Karpas-422 (cell line): ENCODE data around the gene FBXO33. TPM values are rescaled to one million over a fixed set of nuclear protein-coding genes. Genes with fewer than 3 reads are reported as not detected.

Experiments
- DNase-seq: peaks from one replicate; pipeline ENCODE4 v3.0.0-alpha.2; 2015
- H2AFZ ChIP-seq: fragments of 200-600 bp; sonication (generic); 2 replicates; pipeline ENCODE4 v1.6.1; 2014; ENCODE audit warnings: antibody characterized with exemption, low read length, mixed read lengths
- H3K27ac ChIP-seq: fragments of 200-600 bp; sonication (generic); 2 replicates; pipeline ENCODE4 v1.5.1; 2014; ENCODE audit warnings: mild to moderate bottlenecking, low read length, moderate library complexity
- H3K27me3 ChIP-seq: fragments of 200-600 bp; sonication (generic); 2 replicates; pipeline ENCODE4 v1.6.1; 2014; ENCODE audit warnings: low read length, mixed read lengths
- H3K36me3 ChIP-seq: fragments of 200-600 bp; sonication (generic); 2 replicates; pipeline ENCODE4 v1.6.1; 2014; ENCODE audit warnings: low read length, mixed read lengths; ENCODE audit not compliant: insufficient read depth
- H3K4me1 ChIP-seq: fragments of 200-600 bp; sonication (generic); 2 replicates; pipeline ENCODE4 v1.6.1; 2014; ENCODE audit warnings: mild to moderate bottlenecking, low read length, mixed read lengths
- H3K4me2 ChIP-seq: fragments of 200-600 bp; sonication (generic); 2 replicates; pipeline ENCODE4 v1.6.1; 2014; ENCODE audit warnings: low read length, low read depth, mild to moderate bottlenecking; ENCODE audit not compliant: poor library complexity, severe bottlenecking
- H3K4me3 ChIP-seq: fragments of 200-600 bp; sonication (generic); 2 replicates; pipeline ENCODE4 v1.5.1; 2014; ENCODE audit warnings: mild to moderate bottlenecking, antibody characterized with exemption, low read length, mixed read lengths
- H3K79me2 ChIP-seq: fragments of 200-600 bp; sonication (generic); 2 replicates; pipeline ENCODE4 v1.6.1; 2014; ENCODE audit warnings: mild to moderate bottlenecking, low read length, mixed read lengths
- H3K9ac ChIP-seq: fragments of 200-600 bp; sonication (generic); 2 replicates; pipeline ENCODE4 v1.6.0; 2014; ENCODE audit warnings: low read length
- H3K9me2 ChIP-seq: fragments of 200-600 bp; sonication (generic), shearing (Covaris generic); replicated peaks from 2 replicates; pipeline ENCODE4 v1.6.0; 2014; ENCODE audit warnings: mild to moderate bottlenecking, low read length, moderate library complexity; ENCODE audit not compliant: insufficient read depth
- H3K9me3 ChIP-seq: fragments of 300-700, 200-600 bp; sonication (generic); 2 replicates; pipeline ENCODE4 v1.6.1; 2014; ENCODE audit warnings: low read length, mixed read lengths
- H4K20me1 ChIP-seq: fragments of 200-600 bp; sonication (generic); 2 replicates; pipeline ENCODE4 v1.6.1; 2014; ENCODE audit warnings: mild to moderate bottlenecking, antibody characterized with exemption, low read length, low read depth; ENCODE audit not compliant: insufficient read depth
- total RNA-seq: library from RNA; depleted of rRNA; stranded (reverse); fragments of >200 nt; shearing (Covaris generic); gene quantifications from 2 replicates; pipeline ENCODE4 v1.2.3, GENCODE V29; 2014; ENCODE audit warnings: low replicate concordance; rRNA removed

FBXO33 gene
- 35.3 and 63.7 TPM in 2 replicates for total RNA-seq

- Histone ChIP-seq H3K36me3 (no peaks in the 10 kb centered on the region), H3K4me2 (peak within 1 kb of the TSS; percentile 87), H3K9ac (peak within 1 kb of the TSS; percentile 90), H3K4me1 (peaks cover 40% of the 10 kb centered on the region), H3K4me3 (peak within 1 kb of the TSS; percentile 89), H3K27me3 (no peaks in the 10 kb centered on the region), H3K27ac (peak within 1 kb of the TSS; percentile 87), H3K9me2 (no peaks in the 10 kb centered on the region), H3K9me3 (no peaks in the 10 kb centered on the region), H2AFZ (peak within 1 kb of the TSS; percentile 92), H4K20me1 (no peaks in the 10 kb centered on the region; the same call in 1 of the 2 replicates), H3K79me2 (peaks cover 45% of the 10 kb centered on the region)
- peak; percentile 99 for DNase-seq
These were observed at the start of gene FBXO33 for GRCh38 chr14:39432179-39432618. Gene FBXO33 (minus strand): TSS chr14:39432433. CDS start chr14:39432162, 271 bp downstream.

- H3K9ac ChIP-seq, result no peak overlapping the region
- no peaks in the 10 kb centered on the region for H3K27me3 ChIP-seq
- H3K4me2 ChIP-seq, result no peak overlapping the region
- H3K9me2 ChIP-seq, result no peaks in the 10 kb centered on the region
- H3K4me3 ChIP-seq, result no peak overlapping the region
- H3K27ac ChIP-seq, result no peak overlapping the region
- H2AFZ ChIP-seq, result no peak overlapping the region
- H3K4me1 ChIP-seq, result no peaks in the 10 kb centered on the region
- DNase-seq, result no peak
- no peaks in the 10 kb centered on the region for H3K36me3 ChIP-seq
- no peaks in the 10 kb centered on the region for H4K20me1 ChIP-seq
- no peaks in the 10 kb centered on the region for H3K79me2 ChIP-seq
- no peaks in the 10 kb centered on the region for H3K9me3 ChIP-seq
These were observed 42.2 kb upstream of the FBXO33 start for GRCh38 chr14:39474416-39474911.

- no peaks in the 10 kb centered on the region for H3K79me2 ChIP-seq
- no peak overlapping the region for H3K4me3 ChIP-seq
- H3K27ac ChIP-seq, result no peak overlapping the region
- no peaks in the 10 kb centered on the region for H3K27me3 ChIP-seq
- H3K9me3 ChIP-seq, result no peaks in the 10 kb centered on the region
- H3K9ac ChIP-seq, result no peak overlapping the region
- no peak overlapping the region for H3K4me2 ChIP-seq
- no peak overlapping the region for H2AFZ ChIP-seq
- peaks cover 3% of the 10 kb centered on the region; the same call in 1 of the 2 replicates for H3K4me1 ChIP-seq
- DNase-seq, result no peak
- H3K9me2 ChIP-seq, result no peaks in the 10 kb centered on the region
- no peaks in the 10 kb centered on the region for H3K36me3 ChIP-seq
- H4K20me1 ChIP-seq, result no peaks in the 10 kb centered on the region
These were observed 39.8 kb upstream of the FBXO33 start for GRCh38 chr14:39472078-39472477.

- H3K4me3 ChIP-seq, result no peak overlapping the region
These were observed 37.0 kb upstream of the FBXO33 start for GRCh38 chr14:39469094-39469710.

GRCh38 chr14:39467889-39468524, 35.8 kb upstream of the FBXO33 start:
- peaks cover 3% of the 10 kb centered on the region; the same call in 1 of the 2 replicates for H3K4me1 ChIP-seq
- H3K27me3 ChIP-seq, result no peaks in the 10 kb centered on the region
- H3K27ac ChIP-seq, result no peak overlapping the region
- H3K36me3 ChIP-seq, result no peaks in the 10 kb centered on the region
- no peak overlapping the region for H3K4me2 ChIP-seq
- DNase-seq, result peak; percentile 80
- H2AFZ ChIP-seq, result no peak overlapping the region
- no peaks in the 10 kb centered on the region for H4K20me1 ChIP-seq
- no peak overlapping the region for H3K9ac ChIP-seq
- no peaks in the 10 kb centered on the region for H3K9me3 ChIP-seq
- H3K79me2 ChIP-seq, result no peaks in the 10 kb centered on the region
- no peak overlapping the region for H3K4me3 ChIP-seq
- H3K9me2 ChIP-seq, result no peaks in the 10 kb centered on the region

More at GRCh38 chr14:39469094-39469710, 37.0 kb upstream of the FBXO33 start:
- Histone ChIP-seq H3K9ac (no peak overlapping the region), H3K4me1 (peaks cover 3% of the 10 kb centered on the region; the same call in 1 of the 2 replicates), H3K9me2 (no peaks in the 10 kb centered on the region), H4K20me1 (no peaks in the 10 kb centered on the region), H3K9me3 (no peaks in the 10 kb centered on the region), H3K4me2 (no peak overlapping the region), H3K36me3 (no peaks in the 10 kb centered on the region), H3K27ac (no peak overlapping the region), H2AFZ (no peak overlapping the region), H3K27me3 (no peaks in the 10 kb centered on the region), H3K79me2 (no peaks in the 10 kb centered on the region)
- peak; percentile 87 for DNase-seq

GRCh38 chr14:39459795-39460478, 27.7 kb upstream of the FBXO33 start:
- H3K27ac ChIP-seq, result no peak overlapping the region
- no peaks in the 10 kb centered on the region for H3K27me3 ChIP-seq
- H4K20me1 ChIP-seq, result no peaks in the 10 kb centered on the region
- H3K9me2 ChIP-seq, result no peaks in the 10 kb centered on the region
- H2AFZ ChIP-seq, result no peak overlapping the region
- no peaks in the 10 kb centered on the region for H3K9me3 ChIP-seq
- H3K4me1 ChIP-seq, result no peaks in the 10 kb centered on the region
- no peak for DNase-seq
- no peaks in the 10 kb centered on the region for H3K36me3 ChIP-seq
- H3K79me2 ChIP-seq, result no peaks in the 10 kb centered on the region
- H3K4me2 ChIP-seq, result no peak overlapping the region
- no peak overlapping the region for H3K4me3 ChIP-seq
- no peak overlapping the region for H3K9ac ChIP-seq

- H4K20me1 ChIP-seq, result no peaks in the 10 kb centered on the region
- H3K9me2 ChIP-seq, result no peaks in the 10 kb centered on the region
- H3K79me2 ChIP-seq, result no peaks in the 10 kb centered on the region
- H3K4me2 ChIP-seq, result no peak overlapping the region
- no peaks in the 10 kb centered on the region for H3K27me3 ChIP-seq
- no peak for DNase-seq
- no peaks in the 10 kb centered on the region for H3K4me1 ChIP-seq
- H3K36me3 ChIP-seq, result no peaks in the 10 kb centered on the region
- no peak overlapping the region for H2AFZ ChIP-seq
- no peak overlapping the region for H3K4me3 ChIP-seq
- H3K9me3 ChIP-seq, result no peaks in the 10 kb centered on the region
- no peak overlapping the region for H3K27ac ChIP-seq
- H3K9ac ChIP-seq, result no peak overlapping the region
These were observed 24.5 kb upstream of the FBXO33 start for GRCh38 chr14:39456702-39457250.
